LNCAP (cell line): ENCODE results near the gene RPA3.

Experiments used
- CTCF ChIP-seq: fragments of 450-650 bp; IDR thresholded peaks from 2 replicates; pipeline ENCODE4 v1.5.1; 2017; ENCODE audit warnings: mild to moderate bottlenecking

The RPA3 gene

GRCh38 chr7:7740037-7740355 lies 21.6 kb upstream of the RPA3 start:
- TF ChIP-seq CTCF: no peak

- TF ChIP-seq CTCF: no peak
Observed at GRCh38 chr7:7739204-7740036, 21.0 kb upstream of the RPA3 start.

GRCh38 chr7:7738622-7739021 lies 20.2 kb upstream of the RPA3 start:
- TF ChIP-seq CTCF: no peak

- TF ChIP-seq CTCF: no peak
Observed at GRCh38 chr7:7738177-7738576, 19.8 kb upstream of the RPA3 start.

GRCh38 chr7:7737674-7738073 lies 19.3 kb upstream of the RPA3 start:
- TF ChIP-seq CTCF: no peak

- no peak for TF ChIP-seq CTCF
Observed at GRCh38 chr7:7736671-7737070, 18.3 kb upstream of the RPA3 start.

GRCh38 chr7:7732621-7733281 lies 14.3 kb upstream of the RPA3 start:
- no peak for TF ChIP-seq CTCF
